Stimulated activated CD4-positive, alpha-beta T cell treated with anti-CD3 and anti-CD28 coated beads, Interleukin-12 subunit alpha, Interleukin-12 subunit beta, amount 100 ng/mL, for 48 hours (primary cell): ENCODE results near the gene PITPNM2.
A peak's percentile ranks its signal among the peaks of the same experiment; 100 is the strongest.
"Not testable (repeated sequence)": the region's sequence is repeated elsewhere in the genome, so short reads cannot be mapped to it uniquely, and the experiment has no call there.

Experiments
- DNase-seq, 3 donors: peaks; one replicate each; pipeline ENCODE4 v3.0.0-alpha.2; 2020; ENCODE audit warnings: low read depth in 2 of 3, low spot score in 1 of 3

The PITPNM2 gene

GRCh38 chr12:123121670-123122069 lies 29.2 kb downstream of the PITPNM2 start:
- no peak for DNase-seq

- DNase-seq: peak in 1 of 3 donors; percentile 12
Observed at GRCh38 chr12:123120452-123121166, 30.3 kb downstream of the PITPNM2 start.

GRCh38 chr12:123119808-123120207 lies 31.1 kb downstream of the PITPNM2 start:
- DNase-seq: peak in 2 of 3 donors; percentile 8 to 29

- DNase-seq: no peak
Observed at GRCh38 chr12:123118497-123118896, 32.4 kb downstream of the PITPNM2 start.

- DNase-seq: no peak
Observed at GRCh38 chr12:123115409-123116121, 35.3 kb downstream of the PITPNM2 start.

GRCh38 chr12:123114304-123115083 lies 36.4 kb downstream of the PITPNM2 start:
- DNase-seq: no peak

GRCh38 chr12:123113026-123113425 lies 37.9 kb downstream of the PITPNM2 start:
- no peak for DNase-seq

- DNase-seq: no peak
Observed at GRCh38 chr12:123111498-123112165, 39.3 kb downstream of the PITPNM2 start.

GRCh38 chr12:123109319-123109772 lies 41.5 kb downstream of the PITPNM2 start:
- DNase-seq: no peak

GRCh38 chr12:123108682-123109066 lies 42.2 kb downstream of the PITPNM2 start:
- DNase-seq: no peak

- DNase-seq: no peak
Observed at GRCh38 chr12:123107926-123108681, 42.8 kb downstream of the PITPNM2 start.

GRCh38 chr12:123106640-123107359 lies 44.1 kb downstream of the PITPNM2 start:
- DNase-seq: peak; percentile 27 to 50 (median 45)

- DNase-seq: no peak
Observed at GRCh38 chr12:123105211-123105826, 45.6 kb downstream of the PITPNM2 start.

GRCh38 chr12:123104809-123105208 lies 46.1 kb downstream of the PITPNM2 start:
- no peak for DNase-seq

GRCh38 chr12:123104094-123104493 lies 46.8 kb downstream of the PITPNM2 start:
- DNase-seq: not testable (repeated sequence)

- no peak for DNase-seq
Observed at GRCh38 chr12:123102781-123103503, 47.9 kb downstream of the PITPNM2 start.

GRCh38 chr12:123102366-123102765 lies 48.5 kb downstream of the PITPNM2 start:
- no peak for DNase-seq

- no peak for DNase-seq
Observed at GRCh38 chr12:123101526-123101925, 49.4 kb downstream of the PITPNM2 start.
